Hindlimb muscle (tissue), 1 donor: Measurements from ENCODE around the gene BABAM2. TPM values are rescaled to one million over a fixed set of nuclear protein-coding genes. Genes with fewer than 3 reads are reported as not detected.
A peak's percentile ranks its signal among the peaks of the same experiment; 100 is the strongest.

Experiments
- DNase-seq: peaks from one replicate; pipeline ENCODE4 v3.0.0-alpha.2; 2013
- polyA plus RNA-seq: library from polyadenylated mRNA; unstranded; fragments of 120-200 nt; gene quantifications from one replicate; pipeline ENCODE4 v1.2.1, GENCODE V29; 2013; ENCODE audit not compliant: insufficient read length

Gene BABAM2
- polyA plus RNA-seq, 1 donor: 26.4 TPM

GRCh38 chr2:28287256-28287915, 396.9 kb downstream of the BABAM2 start:
- no peak for DNase-seq

- no peak for DNase-seq
Measured at GRCh38 chr2:28288620-28289019, 398.1 kb downstream of the BABAM2 start.

- DNase-seq: no peak
Measured at GRCh38 chr2:28291811-28292440, 401.4 kb downstream of the BABAM2 start.

- DNase-seq: no peak
Measured at GRCh38 chr2:28292491-28292890, 402.0 kb downstream of the BABAM2 start.

- no peak for DNase-seq
Measured at GRCh38 chr2:28293416-28293815, 402.9 kb downstream of the BABAM2 start.

GRCh38 chr2:28294451-28294850, 403.9 kb downstream of the BABAM2 start:
- DNase-seq: no peak

GRCh38 chr2:28296243-28296642, 405.7 kb downstream of the BABAM2 start:
- DNase-seq: no peak

GRCh38 chr2:28296904-28297303, 406.4 kb downstream of the BABAM2 start:
- no peak for DNase-seq

- DNase-seq: no peak
Measured at GRCh38 chr2:28297531-28297930, 407.0 kb downstream of the BABAM2 start.

GRCh38 chr2:28298406-28298805, 407.9 kb downstream of the BABAM2 start:
- no peak for DNase-seq

- DNase-seq: peak; percentile 8
Measured at GRCh38 chr2:28300485-28301341, 410.2 kb downstream of the BABAM2 start.

GRCh38 chr2:28305202-28305601, 414.7 kb downstream of the BABAM2 start:
- no peak for DNase-seq

- no peak for DNase-seq
Measured at GRCh38 chr2:28310107-28310506, 419.6 kb downstream of the BABAM2 start.

- no peak for DNase-seq
Measured at GRCh38 chr2:28311660-28312249, 421.2 kb downstream of the BABAM2 start.

- no peak for DNase-seq
Measured at GRCh38 chr2:28312307-28313219, 422.0 kb downstream of the BABAM2 start.

- DNase-seq: no peak
Measured at GRCh38 chr2:28313220-28313784, 422.8 kb downstream of the BABAM2 start.

GRCh38 chr2:28314968-28315367, 424.4 kb downstream of the BABAM2 start:
- DNase-seq: no peak

- no peak for DNase-seq
Measured at GRCh38 chr2:28316546-28317335, 426.2 kb downstream of the BABAM2 start.

GRCh38 chr2:28317390-28317789, 426.9 kb downstream of the BABAM2 start:
- DNase-seq: no peak

- no peak for DNase-seq
Measured at GRCh38 chr2:28318023-28318422, 427.5 kb downstream of the BABAM2 start.
